Activated CD8-positive, alpha-beta memory T cell treated with anti-CD3 and anti-CD28 coated beads for 48 hours (primary cell): ENCODE results near the gene TFIP11.

Source experiments
- DNase-seq, 3 experiments: peaks; one replicate each; pipeline ENCODE4 v3.0.0-alpha.2; 2020; ENCODE audit warnings: low read depth in 2 of 3, low spot score in 2 of 3

The TFIP11 gene

DNA sequence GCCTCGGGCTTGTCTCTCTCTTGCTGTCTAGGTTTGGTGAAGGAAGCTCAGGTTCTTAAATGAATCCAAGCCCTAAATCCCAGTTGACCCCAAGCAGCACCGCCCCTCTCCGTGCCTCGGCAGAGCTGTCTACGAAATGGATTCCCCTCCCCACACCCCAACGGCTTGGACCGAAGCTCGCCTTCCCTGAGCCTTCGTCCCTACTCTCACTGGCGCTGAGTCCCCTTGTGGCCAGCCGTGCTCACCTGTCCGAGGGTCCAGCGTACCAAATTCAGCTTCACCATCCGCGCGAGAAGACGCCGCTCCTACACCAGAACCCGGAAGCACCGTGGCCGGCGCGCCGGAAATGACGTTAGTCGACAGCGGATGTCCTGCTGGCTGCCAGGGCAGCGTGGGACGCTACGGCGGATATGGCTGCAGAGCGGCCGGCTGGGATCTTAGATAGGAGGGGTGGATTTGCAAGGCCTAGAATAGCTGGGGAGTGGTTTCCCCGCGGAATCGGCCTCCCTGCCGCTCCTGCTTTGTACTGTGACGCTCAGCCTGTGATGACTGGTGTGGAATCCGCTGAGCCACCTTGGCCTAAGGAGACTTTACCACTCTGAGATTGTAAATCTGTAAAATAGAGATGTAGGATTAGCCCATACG is at the start of gene TFIP11:
TSS of gene TFIP11 (minus strand) at position 325 of the 645 bp plus-strand sequence. CDS start 2,201 bp downstream, outside the sequence.
- peak; percentile 85 to 97 (median 93) for DNase-seq

DNA sequence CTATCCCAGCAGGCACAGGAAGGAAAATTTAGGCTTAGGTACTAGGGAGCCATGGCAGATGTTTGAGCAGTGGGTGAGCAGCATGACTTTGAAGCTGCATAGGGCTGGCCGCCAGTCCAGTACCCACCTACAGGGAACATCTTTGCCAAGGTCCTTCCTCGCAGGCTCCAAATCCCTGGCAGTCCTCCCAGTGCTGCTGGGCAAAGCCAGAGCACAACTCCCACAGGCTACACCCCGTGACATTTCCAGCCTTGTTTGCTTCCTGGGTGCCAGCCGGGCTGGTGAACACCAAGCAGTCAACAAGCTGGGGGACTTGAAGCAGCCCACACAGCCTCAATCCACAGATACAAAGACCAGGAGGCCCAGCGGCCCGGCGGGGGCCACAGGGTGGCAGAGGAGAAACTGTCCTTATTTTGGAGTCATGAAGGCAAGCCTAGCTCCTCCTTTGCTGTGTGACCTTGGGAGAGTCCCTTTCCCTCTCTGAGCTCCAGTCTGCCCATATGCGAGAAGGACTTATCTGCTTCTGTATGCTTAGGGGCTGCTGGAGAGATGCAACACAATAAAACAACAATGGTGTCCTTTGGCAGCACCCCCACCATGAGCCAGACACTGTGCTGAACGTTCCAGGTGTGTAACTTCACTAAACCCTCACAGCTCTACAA is 49.6 kb upstream of the TFIP11 start:
- no peak for DNase-seq

DNA sequence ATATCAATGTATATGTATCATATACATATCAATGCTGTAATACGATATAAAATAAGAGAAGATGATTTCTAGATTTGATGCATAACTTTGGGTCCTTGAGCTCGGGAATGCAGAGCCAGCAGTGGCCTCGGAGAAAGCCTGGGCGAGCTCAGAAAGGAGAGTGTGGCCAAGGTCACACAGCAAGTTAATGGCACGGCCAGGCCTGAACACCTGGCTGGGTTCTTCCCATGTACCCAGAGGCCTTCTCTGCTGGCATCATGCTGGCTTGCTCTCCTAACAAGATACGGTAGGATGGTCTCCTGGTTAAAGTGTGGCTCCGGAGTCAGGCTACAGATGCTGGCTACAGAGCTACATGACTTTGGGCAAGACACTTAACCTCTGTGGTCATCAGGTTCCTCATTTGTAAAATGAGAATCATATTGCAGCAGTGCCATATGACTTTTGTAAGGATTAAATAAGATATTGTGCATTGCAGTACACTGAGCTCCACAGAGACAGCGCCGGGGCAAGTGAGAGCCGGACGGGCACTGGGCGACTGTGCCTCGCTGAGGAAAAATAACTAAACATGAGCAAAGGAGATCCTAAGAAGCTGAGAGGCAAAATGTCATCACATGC is 47.8 kb upstream of the TFIP11 start:
- DNase-seq, result no peak

DNA sequence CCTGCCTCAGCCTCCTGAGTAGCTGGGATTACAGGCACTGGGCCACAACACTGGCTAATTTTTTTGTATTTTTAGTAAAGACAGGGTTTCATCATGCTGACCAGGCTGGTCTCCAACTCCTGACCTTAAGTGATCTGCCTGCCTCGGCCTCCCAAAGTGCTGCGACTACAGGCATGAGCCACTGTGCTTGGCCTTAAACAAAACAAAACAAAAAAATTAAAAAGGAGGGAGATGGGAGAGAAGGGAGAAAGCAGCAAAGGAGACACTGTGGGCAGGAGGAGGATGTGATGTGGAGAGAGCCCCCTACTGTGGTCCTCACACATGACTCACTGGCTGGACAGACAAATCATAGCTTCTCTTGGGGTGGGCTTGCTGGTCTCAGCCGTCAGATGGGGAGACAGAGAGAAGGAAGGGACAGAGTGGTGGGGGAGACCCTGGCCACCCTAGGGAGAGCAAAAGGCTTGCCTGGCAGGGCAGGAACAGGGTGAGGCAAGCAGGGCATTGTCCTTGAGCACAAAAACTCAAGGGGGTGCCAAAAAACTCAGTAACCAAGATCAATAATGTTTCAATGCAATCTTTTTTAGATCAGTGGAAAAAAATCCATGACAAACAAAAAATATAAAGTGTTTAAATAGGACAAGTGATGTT is 46.1 kb upstream of the TFIP11 start:
- DNase-seq, result no peak

DNA sequence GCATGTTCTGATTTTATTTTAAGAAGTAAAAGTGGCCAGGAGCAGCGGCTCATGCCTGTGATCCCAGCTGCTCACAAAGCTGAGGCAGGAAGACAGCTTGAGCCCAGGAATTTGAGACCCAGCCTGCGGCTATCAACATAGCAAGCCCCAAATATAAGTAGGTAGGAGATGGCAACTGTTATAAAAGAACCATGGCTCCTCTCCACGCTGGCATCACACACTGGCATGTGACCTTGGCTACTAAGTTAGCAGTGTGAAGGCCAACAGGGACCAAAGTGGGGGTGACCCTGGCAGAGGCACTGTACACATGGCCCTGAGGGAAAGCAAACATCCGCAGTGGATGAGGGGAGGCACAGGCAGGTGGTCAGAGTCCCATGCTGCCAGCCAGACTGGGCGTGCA is 44.6 kb upstream of the TFIP11 start:
- no peak for DNase-seq

DNA sequence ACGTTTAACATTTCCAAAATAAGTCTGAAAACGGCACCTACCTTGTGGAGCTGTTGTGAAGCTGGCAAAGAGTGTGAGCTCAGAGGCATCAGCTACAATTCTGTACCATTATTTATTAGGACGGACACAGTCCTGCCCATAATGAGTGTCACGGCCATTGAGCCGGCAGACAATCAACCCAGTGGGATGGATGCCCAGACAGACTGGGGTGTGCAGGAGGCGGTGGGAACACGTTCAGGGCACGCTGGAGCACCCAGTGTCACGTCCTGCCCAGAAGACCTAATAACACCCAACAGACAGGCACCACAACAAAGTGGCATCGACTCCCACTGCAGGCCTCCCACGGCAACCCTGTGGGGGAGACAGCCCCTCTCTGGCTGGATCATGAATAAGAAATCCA is 43.2 kb upstream of the TFIP11 start:
- no peak for DNase-seq

DNA sequence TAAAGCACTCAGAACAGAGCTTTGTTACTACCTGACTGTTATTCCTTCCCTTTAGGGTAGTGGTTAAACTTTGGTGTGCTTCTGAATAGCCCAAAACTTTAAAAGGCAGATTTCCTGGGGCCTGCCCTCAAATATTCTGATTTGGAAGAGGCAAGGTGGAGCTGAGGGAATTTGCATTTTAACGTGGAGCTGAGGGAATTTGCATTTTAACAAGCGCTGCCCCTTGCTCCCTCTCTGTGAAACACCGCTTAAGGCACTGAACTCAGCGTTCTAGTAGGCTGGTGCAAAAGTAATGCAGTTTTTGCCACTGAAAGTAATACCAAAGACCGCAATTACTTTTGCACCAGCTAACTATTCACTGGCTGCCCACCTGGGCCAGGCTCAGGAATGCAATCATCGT is 42.7 kb upstream of the TFIP11 start:
- no peak for DNase-seq

DNA sequence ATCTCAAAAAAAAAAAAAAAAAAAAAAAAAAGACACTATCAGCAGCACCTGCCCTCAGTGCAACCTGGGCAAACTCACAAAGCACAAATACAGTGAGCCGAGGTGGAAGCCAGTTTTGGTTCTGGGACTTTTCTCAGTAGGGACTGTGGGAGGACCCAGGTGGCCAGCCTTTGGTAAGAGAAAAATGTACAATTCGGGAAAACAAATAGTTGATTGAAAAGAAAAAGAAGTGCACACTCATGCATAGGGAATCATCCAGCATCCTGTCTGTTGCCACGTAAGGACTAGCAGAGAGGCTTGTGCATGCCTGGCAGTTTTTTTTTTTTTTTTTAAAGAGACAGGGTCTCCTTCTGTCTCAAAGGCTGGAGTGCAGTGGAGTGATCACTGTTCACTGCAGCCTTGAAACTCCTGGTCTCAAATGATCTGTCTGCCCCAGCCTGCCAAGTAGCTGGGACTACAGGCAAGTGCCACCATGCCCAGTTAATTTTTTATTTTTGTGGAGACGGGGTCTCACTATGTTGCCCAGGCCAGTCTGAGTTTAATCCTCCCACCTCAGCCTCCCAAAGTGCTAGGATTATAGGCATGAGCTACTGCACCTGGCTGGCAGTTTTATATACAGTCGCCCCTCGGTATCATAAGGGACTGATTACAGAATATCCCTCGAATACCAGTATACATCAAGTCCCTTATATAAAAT is 40.9 kb upstream of the TFIP11 start:
- DNase-seq, result no peak

DNA sequence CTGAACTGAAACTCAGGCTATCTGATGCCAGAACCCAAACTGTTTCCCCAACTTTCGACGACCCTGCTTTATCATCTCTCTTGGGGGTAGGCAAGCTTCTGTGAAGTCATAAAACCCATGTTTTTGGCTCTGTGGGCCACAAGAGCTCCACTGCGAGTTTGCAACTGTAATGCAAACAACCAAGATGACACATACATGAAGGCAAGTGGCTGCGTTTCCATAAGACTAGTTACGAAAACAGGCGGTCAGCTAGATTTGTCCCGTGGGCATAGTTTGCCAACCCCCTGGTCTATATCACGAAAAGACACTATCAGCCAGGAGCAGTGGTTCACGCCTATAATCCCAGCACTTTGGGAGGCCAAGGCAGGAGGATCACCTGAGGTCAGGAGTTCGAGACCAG is 40.2 kb upstream of the TFIP11 start:
- DNase-seq, result no peak

DNA sequence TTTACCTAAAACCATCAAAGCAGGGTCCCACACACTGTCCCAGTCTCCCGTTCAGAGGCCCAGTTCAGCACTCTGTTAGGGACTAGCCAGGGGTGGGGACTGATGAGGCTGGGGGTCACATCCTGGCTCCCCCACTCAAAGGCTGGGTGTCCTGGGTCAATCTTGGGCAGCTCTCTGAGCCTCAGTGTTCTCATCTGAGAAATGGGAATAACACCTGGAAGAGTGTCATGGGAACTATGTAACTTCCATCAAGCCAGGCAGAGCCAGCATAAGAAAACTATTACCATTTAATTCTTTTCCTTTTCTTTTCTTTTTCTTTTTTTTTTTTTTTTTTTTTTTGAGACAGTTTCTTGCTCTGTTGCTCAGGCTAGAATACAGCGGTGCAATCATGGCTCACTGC is 39.3 kb upstream of the TFIP11 start:
- no peak for DNase-seq

DNA sequence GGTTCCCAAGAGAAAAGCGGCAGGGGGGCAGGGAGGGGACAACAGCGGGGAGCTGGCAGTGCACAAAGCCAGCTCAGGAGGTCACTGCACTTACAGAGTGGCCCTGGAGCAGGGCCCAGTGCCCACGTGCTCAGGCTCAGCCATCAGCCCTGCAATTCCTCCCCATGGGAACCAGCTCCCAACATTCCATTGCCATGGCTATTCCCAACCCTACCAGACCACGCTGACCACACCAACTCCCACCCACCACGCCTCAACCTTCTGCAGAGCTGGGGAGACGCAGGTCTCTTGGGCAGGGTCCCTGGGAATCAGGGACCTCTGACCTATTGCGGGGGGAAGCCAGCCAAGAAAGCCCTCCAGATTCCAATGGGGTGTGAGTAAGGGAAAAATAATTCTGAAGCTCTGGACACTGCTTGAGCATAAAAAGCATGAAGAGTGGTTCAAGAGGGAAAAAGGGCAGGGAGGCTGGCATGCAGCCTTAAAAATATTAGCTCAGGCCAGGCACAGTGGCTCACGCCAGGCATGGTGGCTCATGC is 38.3 kb upstream of the TFIP11 start:
- no peak for DNase-seq

DNA sequence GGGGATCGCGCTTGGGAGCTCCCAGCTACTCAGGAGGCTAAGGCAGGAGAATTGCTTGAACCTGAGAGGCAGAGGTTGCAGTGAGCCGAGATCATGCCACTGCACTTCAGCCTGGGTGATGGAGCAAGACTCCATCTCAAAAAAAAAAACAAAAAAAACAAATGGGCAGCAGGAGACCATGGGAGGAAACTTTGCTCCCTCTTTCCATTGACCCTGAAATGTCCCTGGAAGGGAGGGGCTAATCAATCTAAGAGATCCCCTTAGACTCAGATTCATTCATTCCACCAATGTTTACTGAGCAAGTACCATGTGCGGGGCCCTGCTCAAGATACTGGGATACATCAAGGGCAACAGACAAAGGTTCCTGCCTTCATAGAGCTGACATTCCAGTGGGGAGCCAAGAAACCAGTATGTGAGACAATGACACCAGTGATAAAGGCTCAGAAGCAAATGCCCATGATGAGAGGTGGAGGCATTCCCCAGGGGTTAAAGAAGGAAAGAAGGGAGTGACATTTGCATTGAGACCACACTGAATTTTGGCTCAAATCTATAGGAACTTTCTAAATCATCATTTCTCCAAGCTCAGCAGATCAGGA is 37.7 kb upstream of the TFIP11 start:
- no peak for DNase-seq

DNA sequence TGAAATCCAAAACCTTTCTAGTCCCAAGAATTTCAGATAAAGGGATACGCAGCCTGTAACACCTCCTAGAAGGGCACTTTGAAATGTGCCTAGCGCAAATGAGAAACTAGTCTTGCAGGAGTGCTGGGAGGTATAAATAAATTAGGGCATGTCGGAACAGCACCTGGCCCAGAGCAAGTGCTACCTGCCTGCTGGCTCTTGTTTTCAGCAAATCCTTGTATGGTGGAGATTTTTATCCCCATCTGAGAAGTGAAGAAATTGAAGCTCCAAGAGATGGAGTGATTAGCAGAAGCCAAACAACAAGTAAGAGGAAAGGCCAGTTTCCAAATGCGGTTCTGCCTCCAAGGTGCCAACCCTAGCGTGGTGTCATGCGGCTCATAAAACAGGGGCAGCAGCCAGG is 36.7 kb upstream of the TFIP11 start:
- DNase-seq, result no peak

DNA sequence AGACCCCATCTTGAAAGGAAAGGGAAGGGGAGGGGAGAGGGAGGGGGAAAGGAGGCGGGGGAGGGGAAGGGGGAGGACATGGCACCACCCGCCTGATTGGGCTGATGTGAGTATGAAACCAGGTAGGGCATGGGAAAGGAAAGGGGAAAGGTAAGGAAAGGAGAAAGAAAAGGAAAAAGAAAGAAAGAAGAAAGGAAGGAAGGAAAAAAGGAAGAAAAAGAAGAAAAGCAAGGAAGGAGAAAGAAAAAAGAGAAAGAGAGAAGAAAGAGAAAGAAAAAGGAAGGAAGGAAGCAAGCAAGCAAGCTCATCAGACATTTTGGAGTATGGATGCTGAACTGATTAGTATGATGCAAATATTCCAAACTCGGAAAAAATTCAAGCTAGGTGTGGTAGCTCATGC is 36.0 kb upstream of the TFIP11 start:
- no peak for DNase-seq

DNA sequence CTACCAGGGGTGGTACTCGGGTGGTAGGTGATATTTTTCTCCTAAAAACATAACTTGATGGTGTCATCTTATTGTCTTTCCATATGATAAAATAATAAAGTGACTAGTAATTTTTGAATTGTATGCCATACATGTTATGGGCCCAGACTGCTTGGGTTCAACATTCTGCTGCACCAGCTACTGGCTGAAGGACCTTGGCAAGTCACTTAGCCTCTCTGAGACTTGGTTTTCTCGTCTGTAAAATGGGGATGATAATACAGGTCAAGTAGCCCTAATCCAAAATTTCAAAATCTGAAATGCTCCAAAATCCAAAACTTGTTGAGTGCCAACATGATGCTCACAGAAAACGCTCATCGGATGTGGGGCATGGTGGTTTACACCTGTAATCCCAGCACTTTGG is 35.6 kb upstream of the TFIP11 start:
- DNase-seq, result no peak

DNA sequence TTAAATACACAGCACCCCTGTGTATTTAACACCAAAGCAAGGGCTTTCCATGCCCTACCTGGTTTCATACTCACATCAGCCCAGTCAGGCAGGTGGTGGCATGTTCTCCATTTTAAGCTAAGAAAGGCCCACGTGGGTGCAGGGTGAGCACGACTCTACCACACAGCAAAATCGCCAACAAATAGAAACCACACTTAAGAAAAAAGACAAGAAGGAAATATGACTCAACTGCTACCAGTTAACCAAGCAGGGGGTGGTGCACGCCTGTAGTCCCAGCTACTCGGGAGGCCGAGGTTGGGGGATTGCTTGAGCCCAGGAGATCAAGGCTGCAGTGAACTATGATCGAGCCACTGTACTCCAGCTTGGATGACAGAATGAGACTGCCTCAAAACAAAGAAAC is 35.2 kb upstream of the TFIP11 start:
- no peak for DNase-seq

DNA sequence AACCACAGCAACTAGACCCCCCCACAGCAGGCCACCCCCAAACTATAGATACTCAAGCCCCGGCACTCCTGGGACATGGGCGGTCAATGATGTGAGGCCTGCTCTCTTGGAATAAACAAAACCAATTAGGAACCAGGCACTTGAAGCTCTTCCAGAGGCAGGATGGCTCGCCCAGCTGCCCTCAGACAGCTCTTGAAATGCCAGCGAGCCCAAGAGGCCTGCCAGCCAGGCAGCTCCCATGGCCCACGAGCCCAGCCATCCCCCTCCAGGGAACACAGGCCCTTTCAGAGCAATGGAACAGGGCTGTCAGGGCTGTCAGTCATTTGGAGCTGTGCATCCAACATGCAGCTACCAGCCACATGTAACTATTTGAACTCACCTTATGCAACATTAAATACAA is 34.0 kb upstream of the TFIP11 start:
- DNase-seq, result no peak

DNA sequence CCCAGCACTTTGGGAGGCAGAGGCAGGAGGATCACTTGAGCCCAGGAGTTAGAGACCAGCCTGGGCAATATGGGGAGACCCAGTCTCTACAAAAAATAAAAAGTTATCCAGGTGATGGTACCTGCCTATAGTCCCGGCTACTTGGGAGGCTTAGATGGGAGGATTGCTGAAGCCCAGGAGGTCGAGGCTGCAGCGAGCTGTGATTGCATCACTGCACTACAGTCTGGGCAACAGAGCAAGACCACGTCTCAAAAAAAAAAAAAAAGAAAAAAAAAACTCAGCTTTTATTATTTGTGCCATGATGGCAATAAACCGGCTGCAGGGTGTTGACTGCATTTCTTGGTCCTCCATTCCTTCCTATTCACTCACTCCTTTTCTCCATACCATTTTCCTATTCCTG is 33.6 kb upstream of the TFIP11 start:
- no peak for DNase-seq

DNA sequence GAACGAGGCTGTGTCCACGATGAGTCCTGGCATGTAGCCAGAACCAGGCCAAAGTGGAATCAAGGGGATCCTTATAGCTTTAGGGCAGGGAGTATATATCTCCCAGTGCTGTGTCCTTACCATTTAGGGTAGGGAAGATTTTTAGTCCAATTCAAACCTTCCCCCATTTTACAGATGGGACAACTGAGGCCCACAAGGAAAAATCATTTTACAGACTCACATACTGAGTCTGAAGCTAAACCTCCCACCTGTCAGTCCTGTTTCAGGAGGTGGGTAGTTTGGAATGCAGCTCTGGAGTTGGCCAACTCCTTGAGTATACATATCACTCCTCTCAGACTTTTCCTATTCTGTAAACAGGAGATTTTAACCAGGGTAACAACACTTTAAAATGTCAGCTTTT is 33.1 kb upstream of the TFIP11 start:
- no peak for DNase-seq

DNA sequence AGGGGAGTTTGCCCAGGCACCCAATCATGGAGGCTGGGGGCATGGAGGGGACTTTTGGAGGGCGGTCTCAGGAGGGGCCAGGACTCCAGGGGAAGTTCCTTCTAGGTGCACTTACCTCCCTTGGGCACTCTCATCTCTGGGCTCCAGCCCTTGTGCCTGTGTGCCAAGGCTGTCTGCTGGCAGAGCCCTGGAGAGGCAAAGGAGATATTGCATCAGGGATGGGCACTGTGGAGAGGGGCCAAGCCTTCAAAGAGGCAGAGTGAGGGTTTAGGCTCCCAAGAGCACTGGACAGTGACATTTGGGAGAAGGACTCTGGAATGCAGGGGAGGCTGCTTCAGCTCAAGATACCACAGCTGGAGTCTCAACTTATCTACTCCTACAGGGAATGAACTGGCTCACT is 32.2 kb upstream of the TFIP11 start:
- no peak for DNase-seq

DNA sequence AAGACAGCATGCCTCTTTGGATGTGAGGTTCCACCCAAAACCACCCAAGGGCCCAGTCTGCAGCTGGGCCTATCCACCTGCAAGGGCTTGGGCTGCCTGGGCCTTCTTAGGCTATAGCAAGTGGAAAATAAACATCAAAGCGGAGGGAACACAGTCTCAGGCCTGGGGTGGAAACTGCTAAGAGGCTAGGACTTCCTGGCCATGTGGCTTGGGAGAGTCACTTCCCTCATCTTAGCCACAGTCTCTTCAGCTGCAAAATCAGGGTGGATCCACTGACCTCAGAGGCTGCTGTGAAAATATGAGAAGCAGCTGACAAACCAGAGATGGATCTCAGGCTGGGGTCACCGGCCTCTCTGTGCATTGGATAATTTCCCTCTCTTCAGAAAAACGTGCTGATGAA is 30.6 kb upstream of the TFIP11 start:
- DNase-seq, result no peak
